H7 (cell line): ENCODE results near the gene CSPG4. TPM values are rescaled to one million over a fixed set of nuclear protein-coding genes. Genes with fewer than 3 reads are reported as not detected.
"Not testable (repeated sequence)": the region's sequence is repeated elsewhere in the genome, so short reads cannot be mapped to it uniquely, and the experiment has no call there.

ENCODE experiments used
- DNase-seq: peaks from one replicate; pipeline ENCODE4 v3.0.0; 2012
- H3K27me3 ChIP-seq: 2 replicates; pipeline ENCODE4 v1.6.0; 2011; ENCODE audit warnings: mild to moderate bottlenecking, low read length; ENCODE audit not compliant: control insufficient read depth, insufficient read depth
- H3K36me3 ChIP-seq: replicated peaks from 2 replicates; pipeline ENCODE4 v1.5.1; 2011; ENCODE audit warnings: low read length; ENCODE audit not compliant: control insufficient read depth, insufficient read depth
- H3K4me3 ChIP-seq: 2 replicates; pipeline ENCODE4 v1.5.1; 2011; ENCODE audit warnings: low read depth, mild to moderate bottlenecking, control low read depth, low read length, moderate library complexity; ENCODE audit not compliant: insufficient read depth
- total RNA-seq: library from RNA; depleted of rRNA; stranded (reverse); fragments of >200 nt; shearing (Covaris generic); gene quantifications from 2 replicates; pipeline ENCODE4 v1.2.3, GENCODE V29; 2014; rRNA removed

The CSPG4 gene
- total RNA-seq, 1 experiment from 2014 or later, result 4.3 TPM

DNA sequence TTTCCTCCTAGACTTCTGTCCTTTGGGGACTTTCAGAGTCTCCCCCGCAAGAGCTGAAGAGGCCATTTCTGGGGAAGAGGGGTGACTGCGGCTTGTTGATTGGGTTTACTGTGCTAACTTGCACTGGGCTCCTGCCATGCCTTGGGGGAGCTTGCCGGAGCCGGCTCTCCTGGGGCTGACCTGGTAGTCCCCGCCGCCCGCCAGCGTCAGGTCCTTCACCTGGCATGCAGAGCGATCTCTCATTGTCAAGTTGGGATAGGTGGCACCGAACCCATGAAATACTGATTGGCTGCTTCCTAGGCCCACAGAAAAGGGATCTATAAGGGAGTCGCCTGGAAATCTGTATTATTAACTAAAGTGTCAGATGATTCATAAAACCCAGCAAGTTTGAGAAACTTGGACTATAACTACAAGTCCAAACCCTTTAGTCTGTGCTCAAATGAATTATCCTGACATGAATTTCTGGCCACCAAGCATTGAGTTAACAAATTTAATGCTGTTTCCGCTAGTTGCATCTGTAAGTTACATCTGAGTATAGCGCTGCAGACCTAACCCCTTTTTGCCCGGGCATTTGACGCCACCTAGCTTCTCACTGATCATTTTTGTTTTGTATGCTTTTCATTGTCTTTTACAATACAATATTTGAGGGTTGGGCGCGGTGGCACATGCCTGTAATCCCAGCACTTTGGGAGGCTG lies 72.0 kb downstream of the CSPG4 start:
- DNase-seq, result peak; percentile 52
- Histone ChIP-seq H3K27me3 (no peaks in the 10 kb centered on the region), H3K4me3 (peak overlapping the region; percentile 100), H3K36me3 (no peaks in the 10 kb centered on the region)

DNA sequence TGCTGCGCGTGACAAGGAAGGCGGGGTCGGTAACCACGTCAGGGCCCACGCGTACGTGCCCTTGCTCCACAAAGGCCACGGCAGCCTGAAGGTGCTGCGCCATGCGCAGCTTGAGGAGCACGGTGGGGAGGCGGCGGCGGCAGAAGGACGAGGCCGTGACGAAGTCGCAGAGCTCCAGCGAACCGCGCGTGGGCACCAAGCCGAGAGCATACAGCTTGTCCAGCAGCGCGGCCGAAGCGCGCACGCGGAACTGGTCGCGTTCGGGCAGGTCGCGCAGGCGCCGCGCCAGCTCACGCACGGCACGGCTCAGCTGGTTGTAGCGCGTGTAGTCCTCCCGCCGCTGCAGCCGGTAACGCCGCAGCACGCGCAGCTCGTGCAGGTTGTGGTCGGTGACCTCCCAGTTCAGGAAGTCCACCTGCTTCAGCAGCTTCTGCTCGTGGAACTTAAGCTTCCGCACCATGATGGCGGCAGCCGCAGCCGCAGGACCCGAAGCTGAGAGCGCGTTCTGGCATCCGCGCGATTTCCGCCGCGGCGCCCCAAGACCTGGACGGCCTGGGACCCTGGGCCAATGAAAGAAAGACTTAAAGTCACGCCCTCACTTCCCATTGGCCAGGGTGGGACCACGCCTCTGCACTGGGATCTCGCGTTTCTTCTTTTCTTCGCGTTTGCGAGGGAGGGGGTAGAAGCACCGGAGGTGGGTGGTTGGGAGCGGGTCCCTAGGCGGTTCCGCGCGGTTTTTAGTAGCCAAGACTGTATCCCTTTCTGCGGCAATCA lies 72.8 kb downstream of the CSPG4 start, which contains the start of gene IMP3:
Gene IMP3, minus strand, starts transcription at position 516 of the 774 bp plus-strand sequence. Its CDS starts 56 bp downstream, at position 460.
- peak within 1 kb of the TSS; percentile 100 for H3K4me3 ChIP-seq
- peak; percentile 99 for DNase-seq
- H3K27me3 ChIP-seq, result no peaks in the 10 kb centered on the region
- no peaks in the 10 kb centered on the region for H3K36me3 ChIP-seq

DNA sequence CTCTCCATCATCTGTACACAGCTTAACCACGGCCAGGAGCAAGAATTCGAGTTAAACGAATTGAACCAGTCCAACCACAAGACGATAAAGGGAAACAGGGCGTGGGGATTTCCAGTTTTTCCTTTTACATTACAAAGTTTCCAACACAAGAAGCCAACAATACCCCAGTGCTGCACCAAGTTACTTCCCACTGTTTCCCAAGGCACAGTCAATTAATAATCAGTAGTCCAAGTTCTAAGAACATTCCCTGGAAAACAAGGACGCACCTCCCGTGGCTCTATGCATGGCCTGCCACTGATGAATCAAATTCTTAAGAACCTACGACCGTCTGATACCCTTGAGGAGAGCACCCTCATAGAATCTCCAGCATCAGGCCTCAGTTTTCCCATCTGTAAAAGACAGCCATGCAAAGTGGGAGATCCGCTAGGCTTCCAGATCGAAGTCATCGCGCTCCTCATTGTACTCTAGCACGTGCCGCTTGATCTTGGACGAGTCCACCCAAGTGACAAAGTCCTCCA lies 73.4 kb downstream of the CSPG4 start:
- peak; percentile 42 for DNase-seq
- Histone ChIP-seq H3K27me3 (no peaks in the 10 kb centered on the region), H3K4me3 (peak overlapping the region; percentile 100), H3K36me3 (no peaks in the 10 kb centered on the region)

DNA sequence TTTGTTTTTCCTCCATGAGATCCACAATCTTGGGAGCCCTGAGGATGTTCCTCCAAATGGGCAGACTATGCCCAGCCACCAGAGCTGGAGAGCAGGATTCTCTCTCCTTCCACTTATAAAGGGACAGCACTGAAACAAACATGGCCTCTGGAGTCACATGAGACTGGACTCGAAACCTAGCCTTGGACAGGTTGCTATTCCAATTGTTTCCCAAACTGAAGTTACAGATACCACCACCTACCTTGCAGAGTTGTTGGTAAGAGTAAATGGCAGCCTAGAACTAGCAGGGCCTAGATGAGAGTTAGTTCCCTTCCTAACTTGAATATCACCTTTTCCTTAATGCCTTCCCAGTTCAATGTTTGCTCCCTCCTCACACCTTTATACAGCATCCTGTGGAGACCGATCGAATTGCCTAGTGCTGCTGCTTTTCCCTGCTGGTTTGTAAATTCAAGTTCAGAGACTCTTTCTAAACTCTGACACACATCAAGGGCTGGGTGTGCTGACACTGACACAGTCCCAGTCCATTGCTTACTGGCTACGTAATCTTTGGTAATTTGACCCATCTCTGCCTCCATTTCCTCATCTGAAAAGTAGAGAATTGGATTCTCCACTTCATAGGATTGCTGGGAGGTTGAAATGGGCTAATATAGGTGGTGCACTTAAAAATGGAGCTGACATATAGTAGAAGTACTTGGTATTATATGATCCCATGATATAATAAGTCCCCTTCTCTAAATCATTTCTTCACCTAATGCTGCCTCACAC lies 75.2 kb downstream of the CSPG4 start:
- no peak for DNase-seq
- no peak overlapping the region for H3K4me3 ChIP-seq
- no peaks in the 10 kb centered on the region for H3K27me3 ChIP-seq
- H3K36me3 ChIP-seq, result no peaks in the 10 kb centered on the region

- no peaks in the 10 kb centered on the region for H3K36me3 ChIP-seq
- no peak for DNase-seq
- H3K27me3 ChIP-seq, result no peaks in the 10 kb centered on the region
- H3K4me3 ChIP-seq, result no peak overlapping the region
Observed at GRCh38 chr15:75636026-75636425, 76.6 kb downstream of the CSPG4 start.

GRCh38 chr15:75633922-75634321 lies 78.7 kb downstream of the CSPG4 start:
- not testable (repeated sequence) for DNase-seq, H3K4me3 ChIP-seq, H3K27me3 ChIP-seq, H3K36me3 ChIP-seq

DNA sequence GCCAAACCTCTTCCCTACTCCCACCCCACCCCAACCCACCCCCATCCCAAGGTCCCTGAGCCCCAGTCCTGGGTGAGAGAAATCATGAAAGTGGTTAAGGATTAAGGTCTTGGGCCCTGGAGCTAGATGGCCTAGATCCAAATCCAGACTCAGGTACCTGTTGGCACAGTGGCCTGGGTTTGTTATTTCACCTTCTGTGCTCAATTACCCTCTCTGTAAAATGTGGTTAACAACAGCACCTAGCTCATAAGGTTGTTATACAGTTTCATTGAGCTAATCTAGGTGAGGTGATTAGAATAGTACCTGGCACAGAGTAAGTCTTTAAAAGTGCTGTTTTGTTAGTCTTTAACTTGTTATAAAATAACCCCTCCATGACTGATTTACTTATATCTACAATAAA lies 80.7 kb downstream of the CSPG4 start:
- DNase-seq, result no peak
- no peak overlapping the region for H3K4me3 ChIP-seq
- no peaks in the 10 kb centered on the region for H3K27me3 ChIP-seq
- no peaks in the 10 kb centered on the region for H3K36me3 ChIP-seq

- DNase-seq, result peak; percentile 99
- H3K36me3 ChIP-seq, result no peaks in the 10 kb centered on the region; the same call in none of the 2 replicates
- H3K27me3 ChIP-seq, result no peaks in the 10 kb centered on the region
- H3K4me3 ChIP-seq, result peak within 1 kb of the TSS; percentile 89
Observed at GRCh38 chr15:75625542-75626347, 86.9 kb downstream of the CSPG4 start, which contains the start of gene SNUPN. SNUPN (minus strand) TSS chr15:75625725; CDS start chr15:75621051, 4,674 bp downstream.

Other genes starting within 250 kb of the CSPG4 start
- 44.8 and 48.1 TPM in 2 replicates for gene PTPN9, start 133.5 kb downstream of the CSPG4 start, total RNA-seq
- 19.2 and 23.4 TPM in 2 replicates for gene SNUPN, start 87.1 kb downstream of the CSPG4 start, total RNA-seq
- gene IMP3, start 72.6 kb downstream of the CSPG4 start, total RNA-seq, result 132 and 168 TPM in 2 replicates
- 13.3 and 14.3 TPM in 2 replicates for gene SNX33, start 64.9 kb downstream of the CSPG4 start, total RNA-seq
- gene UBE2Q2, start 130.6 kb upstream of the CSPG4 start, total RNA-seq, result 23.1 and 36.0 TPM in 2 replicates
- gene FBXO22, start 191.0 kb upstream of the CSPG4 start, total RNA-seq, result 59.5 and 75.7 TPM in 2 replicates